ENCODE data around the gene FCGR1A.
"Not testable (repeated sequence)": the region's sequence is repeated elsewhere in the genome, so short reads cannot be mapped to it uniquely, and the experiment has no call there.

The FCGR1A gene

GRCh38 chr1:149782600-149782999, at the start of gene FCGR1A:
Gene FCGR1A, plus strand, starts transcription at chr1:149782694. Its CDS starts 50 bp downstream, at chr1:149782744.
- H3K9ac ChIP-seq (ENCODE audit: low read depth, low read length); H3K36me3 ChIP-seq (ENCODE audit: insufficient read depth, low read depth, low read length); H3K4me3 ChIP-seq (ENCODE audit: low read length); H3K4me1 ChIP-seq (ENCODE audit: insufficient read depth, low read length); H3K27me3 ChIP-seq (ENCODE audit: insufficient read depth, low read length); H3K27ac ChIP-seq (ENCODE audit: low read length); H3K9me3 ChIP-seq (ENCODE audit: insufficient read depth, low read depth, low read length): not testable (repeated sequence)

GRCh38 chr1:149732781-149733180, 49.7 kb upstream of the FCGR1A start:
- not testable (repeated sequence) for H3K36me3 ChIP-seq (ENCODE audit: insufficient read depth, low read depth, low read length); H3K4me3 ChIP-seq (ENCODE audit: low read length); H3K9ac ChIP-seq (ENCODE audit: low read depth, low read length); H3K27ac ChIP-seq (ENCODE audit: low read length); H3K27me3 ChIP-seq (ENCODE audit: insufficient read depth, low read length); H3K4me1 ChIP-seq (ENCODE audit: insufficient read depth, low read length); H3K9me3 ChIP-seq (ENCODE audit: insufficient read depth, low read depth, low read length)

- not testable (repeated sequence) for H3K9ac ChIP-seq (ENCODE audit: low read depth, low read length); H3K4me1 ChIP-seq (ENCODE audit: insufficient read depth, low read length); H3K27me3 ChIP-seq (ENCODE audit: insufficient read depth, low read length); H3K27ac ChIP-seq (ENCODE audit: low read length); H3K36me3 ChIP-seq (ENCODE audit: insufficient read depth, low read depth, low read length); H3K9me3 ChIP-seq (ENCODE audit: insufficient read depth, low read depth, low read length); H3K4me3 ChIP-seq (ENCODE audit: low read length)
Observed at GRCh38 chr1:149734692-149735091, 47.8 kb upstream of the FCGR1A start.

GRCh38 chr1:149740148-149740581, 42.3 kb upstream of the FCGR1A start:
- not testable (repeated sequence) for H3K27ac ChIP-seq (ENCODE audit: low read length); H3K4me1 ChIP-seq (ENCODE audit: insufficient read depth, low read length); H3K9ac ChIP-seq (ENCODE audit: low read depth, low read length); H3K36me3 ChIP-seq (ENCODE audit: insufficient read depth, low read depth, low read length); H3K9me3 ChIP-seq (ENCODE audit: insufficient read depth, low read depth, low read length); H3K4me3 ChIP-seq (ENCODE audit: low read length); H3K27me3 ChIP-seq (ENCODE audit: insufficient read depth, low read length)

GRCh38 chr1:149740590-149741230, 41.8 kb upstream of the FCGR1A start:
- not testable (repeated sequence) for H3K36me3 ChIP-seq (ENCODE audit: insufficient read depth, low read depth, low read length); H3K27ac ChIP-seq (ENCODE audit: low read length); H3K9me3 ChIP-seq (ENCODE audit: insufficient read depth, low read depth, low read length); H3K27me3 ChIP-seq (ENCODE audit: insufficient read depth, low read length); H3K9ac ChIP-seq (ENCODE audit: low read depth, low read length); H3K4me1 ChIP-seq (ENCODE audit: insufficient read depth, low read length); H3K4me3 ChIP-seq (ENCODE audit: low read length)

GRCh38 chr1:149741914-149742313, 40.6 kb upstream of the FCGR1A start:
- H3K9ac ChIP-seq (ENCODE audit: low read depth, low read length); H3K27me3 ChIP-seq (ENCODE audit: insufficient read depth, low read length); H3K36me3 ChIP-seq (ENCODE audit: insufficient read depth, low read depth, low read length); H3K9me3 ChIP-seq (ENCODE audit: insufficient read depth, low read depth, low read length); H3K4me3 ChIP-seq (ENCODE audit: low read length); H3K4me1 ChIP-seq (ENCODE audit: insufficient read depth, low read length); H3K27ac ChIP-seq (ENCODE audit: low read length): not testable (repeated sequence)

- H3K9me3 ChIP-seq (ENCODE audit: insufficient read depth, low read depth, low read length); H3K4me3 ChIP-seq (ENCODE audit: low read length); H3K4me1 ChIP-seq (ENCODE audit: insufficient read depth, low read length); H3K36me3 ChIP-seq (ENCODE audit: insufficient read depth, low read depth, low read length); H3K27ac ChIP-seq (ENCODE audit: low read length); H3K9ac ChIP-seq (ENCODE audit: low read depth, low read length); H3K27me3 ChIP-seq (ENCODE audit: insufficient read depth, low read length): not testable (repeated sequence)
Observed at GRCh38 chr1:149746463-149747356, 35.8 kb upstream of the FCGR1A start.

GRCh38 chr1:149747359-149748143, 34.9 kb upstream of the FCGR1A start:
- H3K9ac ChIP-seq (ENCODE audit: low read depth, low read length); H3K27me3 ChIP-seq (ENCODE audit: insufficient read depth, low read length); H3K36me3 ChIP-seq (ENCODE audit: insufficient read depth, low read depth, low read length); H3K4me1 ChIP-seq (ENCODE audit: insufficient read depth, low read length); H3K9me3 ChIP-seq (ENCODE audit: insufficient read depth, low read depth, low read length); H3K4me3 ChIP-seq (ENCODE audit: low read length); H3K27ac ChIP-seq (ENCODE audit: low read length): not testable (repeated sequence)

GRCh38 chr1:149748144-149748500, 34.4 kb upstream of the FCGR1A start:
- not testable (repeated sequence) for H3K27me3 ChIP-seq (ENCODE audit: insufficient read depth, low read length); H3K36me3 ChIP-seq (ENCODE audit: insufficient read depth, low read depth, low read length); H3K4me1 ChIP-seq (ENCODE audit: insufficient read depth, low read length); H3K27ac ChIP-seq (ENCODE audit: low read length); H3K9ac ChIP-seq (ENCODE audit: low read depth, low read length); H3K9me3 ChIP-seq (ENCODE audit: insufficient read depth, low read depth, low read length); H3K4me3 ChIP-seq (ENCODE audit: low read length)

- not testable (repeated sequence) for H3K4me1 ChIP-seq (ENCODE audit: insufficient read depth, low read length); H3K9ac ChIP-seq (ENCODE audit: low read depth, low read length); H3K4me3 ChIP-seq (ENCODE audit: low read length); H3K27ac ChIP-seq (ENCODE audit: low read length); H3K9me3 ChIP-seq (ENCODE audit: insufficient read depth, low read depth, low read length); H3K36me3 ChIP-seq (ENCODE audit: insufficient read depth, low read depth, low read length); H3K27me3 ChIP-seq (ENCODE audit: insufficient read depth, low read length)
Observed at GRCh38 chr1:149750562-149750961, 31.9 kb upstream of the FCGR1A start.

- H3K4me1 ChIP-seq (ENCODE audit: insufficient read depth, low read length); H3K9me3 ChIP-seq (ENCODE audit: insufficient read depth, low read depth, low read length); H3K4me3 ChIP-seq (ENCODE audit: low read length); H3K36me3 ChIP-seq (ENCODE audit: insufficient read depth, low read depth, low read length); H3K9ac ChIP-seq (ENCODE audit: low read depth, low read length); H3K27ac ChIP-seq (ENCODE audit: low read length); H3K27me3 ChIP-seq (ENCODE audit: insufficient read depth, low read length): not testable (repeated sequence)
Observed at GRCh38 chr1:149752186-149752585, 30.3 kb upstream of the FCGR1A start.

GRCh38 chr1:149753466-149753865, 29.0 kb upstream of the FCGR1A start:
- H3K36me3 ChIP-seq (ENCODE audit: insufficient read depth, low read depth, low read length); H3K27me3 ChIP-seq (ENCODE audit: insufficient read depth, low read length); H3K4me3 ChIP-seq (ENCODE audit: low read length); H3K27ac ChIP-seq (ENCODE audit: low read length); H3K4me1 ChIP-seq (ENCODE audit: insufficient read depth, low read length); H3K9me3 ChIP-seq (ENCODE audit: insufficient read depth, low read depth, low read length); H3K9ac ChIP-seq (ENCODE audit: low read depth, low read length): not testable (repeated sequence)
